Fibroblast of pulmonary artery (primary cell): ENCODE results near the gene CDH6.

ENCODE experiments used
- DNase-seq: peaks from one replicate; pipeline ENCODE4 v3.0.0-alpha.2; 2010; ENCODE audit warnings: low read depth
- H3K4me3 ChIP-seq: replicated peaks from 2 replicates; pipeline ENCODE4 v1.5.1; 2011; ENCODE audit warnings: low read depth, mild to moderate bottlenecking, control low read depth, low read length, moderate library complexity
- CTCF ChIP-seq: IDR thresholded peaks from 2 replicates; pipeline ENCODE4 v1.5.1; 2011; ENCODE audit warnings: mild to moderate bottlenecking, control low read depth, low read length, inconsistent platforms; ENCODE audit errors: missing control alignments

Gene CDH6

GRCh38 chr5:31225613-31226012, 32.1 kb downstream of the CDH6 start:
- H3K4me3 ChIP-seq: no peak overlapping the region
- TF ChIP-seq CTCF: no peak
- no peak for DNase-seq

GRCh38 chr5:31226651-31227050, 33.2 kb downstream of the CDH6 start:
- no peak overlapping the region for H3K4me3 ChIP-seq
- no peak for TF ChIP-seq CTCF
- no peak for DNase-seq

- no peak for TF ChIP-seq CTCF
- no peak for DNase-seq
- H3K4me3 ChIP-seq: no peak overlapping the region
Observed at GRCh38 chr5:31229266-31229665, 35.8 kb downstream of the CDH6 start.

- no peak for TF ChIP-seq CTCF
- DNase-seq: peak; percentile 3
- no peak overlapping the region for H3K4me3 ChIP-seq
Observed at GRCh38 chr5:31231177-31231838, 37.8 kb downstream of the CDH6 start.

GRCh38 chr5:31232273-31232888, 38.9 kb downstream of the CDH6 start:
- peak; percentile 83 for TF ChIP-seq CTCF
- peak; percentile 77 for DNase-seq

GRCh38 chr5:31235381-31235780, 41.9 kb downstream of the CDH6 start:
- DNase-seq: no peak
- no peak overlapping the region for H3K4me3 ChIP-seq
- TF ChIP-seq CTCF: no peak

More at GRCh38 chr5:31232273-31232888, 38.9 kb downstream of the CDH6 start:
- H3K4me3 ChIP-seq: no peak overlapping the region

GRCh38 chr5:31236339-31236738, 42.9 kb downstream of the CDH6 start:
- no peak for TF ChIP-seq CTCF
- H3K4me3 ChIP-seq: no peak overlapping the region
- no peak for DNase-seq
